SK-N-SH (cell line): Measurements from ENCODE around the gene AZU1.

Experiments used
- CHD2 ChIP-seq: fragments of 150-350 bp; IDR thresholded peaks from 2 replicates; pipeline ENCODE4 v1.6.1; 2018; ENCODE audit warnings: low read length; ENCODE audit not compliant: partially characterized antibody
- RAD21 ChIP-seq: IDR thresholded peaks from 2 replicates; pipeline ENCODE4 v1.6.1; 2012; ENCODE audit warnings: mild to moderate bottlenecking, low read length

DNA sequence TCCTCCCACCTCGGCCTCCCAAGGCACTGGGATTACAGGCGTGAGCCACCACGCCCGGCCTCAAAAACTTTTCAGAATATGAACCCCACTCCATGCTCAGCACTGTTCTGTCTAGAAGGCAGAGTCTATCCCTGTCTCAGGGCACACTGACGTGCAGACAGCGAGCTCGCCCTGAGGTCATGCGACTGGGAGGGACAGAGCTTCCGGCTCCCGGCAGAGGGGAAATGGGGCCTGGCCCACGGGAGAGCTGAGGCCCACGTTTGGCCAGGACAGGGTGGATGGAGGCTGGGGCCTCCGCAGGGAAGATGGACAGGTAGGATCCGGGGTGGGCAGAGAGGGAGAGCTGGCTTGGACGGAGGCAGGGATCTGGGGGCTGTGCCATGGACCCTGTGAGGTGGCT, 2.8 kb upstream of the AZU1 start:
- TF ChIP-seq CHD2, result no peak
- TF ChIP-seq RAD21, result no peak
